ENCODE measurements around the gene CDADC1.

Gene CDADC1

DNA sequence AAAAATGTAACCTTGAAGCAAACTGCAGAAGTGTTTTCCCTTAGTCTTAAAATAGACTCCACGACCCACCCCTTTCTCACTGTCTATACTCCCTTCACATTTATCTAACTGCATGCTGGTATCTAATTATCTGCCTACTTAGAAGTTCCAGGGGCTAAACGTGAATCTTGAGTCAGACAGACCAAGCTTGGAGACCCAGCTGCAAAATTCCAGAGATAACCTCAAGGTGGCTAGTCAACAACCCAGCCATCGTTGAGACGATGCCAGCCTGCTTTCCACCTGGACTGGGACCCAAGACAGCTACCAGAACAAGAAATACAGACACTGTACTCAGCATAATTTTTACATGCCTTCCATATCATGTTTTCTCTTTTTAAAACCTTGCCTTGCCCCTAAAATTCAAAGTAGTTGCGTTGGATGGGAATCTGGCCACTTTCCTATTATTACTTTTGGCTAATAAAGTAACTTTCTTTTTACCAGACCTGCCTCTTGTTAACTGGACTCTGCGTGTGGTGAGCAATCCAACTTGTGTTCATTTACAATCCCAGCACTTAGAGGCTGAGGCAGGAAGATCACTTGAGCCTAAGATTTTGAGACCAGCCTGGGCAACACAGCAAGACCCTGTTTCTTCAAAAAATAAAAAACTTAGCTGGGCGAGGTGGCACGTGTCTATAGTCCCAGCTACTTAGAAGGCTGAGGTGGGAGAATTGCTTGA lies 82.3 kb downstream of the CDADC1 start:
- DNase-seq, result no peak
- Histone ChIP-seq H3K9me3 (ENCODE audit: severe bottlenecking) (no peaks in the 10 kb centered on the region), H3K27ac (no peak overlapping the region), H3K36me3 (no peaks in the 10 kb centered on the region), H3K27me3 (ENCODE audit: insufficient read depth, low read depth, severe bottlenecking) (no peaks in the 10 kb centered on the region), H3K4me3 (ENCODE audit: low read depth, low read length) (no peak overlapping the region)
- no peak for TF ChIP-seq CTCF (IDR thresholded peaks at IDR 0.05; ENCODE audit: low read depth, low read length)

DNA sequence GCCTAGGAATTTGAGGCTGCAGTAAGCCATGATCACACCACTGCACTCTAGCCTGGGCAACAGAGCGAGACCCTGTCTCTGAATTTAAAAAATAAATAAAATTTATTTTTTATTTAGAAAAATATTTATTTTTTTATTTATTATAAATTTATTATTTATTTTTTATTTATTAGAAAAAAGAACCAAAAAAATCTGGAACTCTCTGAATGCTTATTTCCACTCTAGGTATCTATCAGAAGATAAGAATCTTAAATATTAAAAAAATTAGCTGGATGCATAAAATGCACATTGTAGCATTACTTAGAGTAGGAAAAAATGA lies 82.8 kb downstream of the CDADC1 start:
- H3K4me3 ChIP-seq (ENCODE audit: low read depth, low read length), result no peak overlapping the region
- DNase-seq, result no peak
- H3K27ac ChIP-seq, result no peak overlapping the region
- H3K27me3 ChIP-seq (ENCODE audit: insufficient read depth, low read depth, severe bottlenecking), result no peaks in the 10 kb centered on the region
- H3K36me3 ChIP-seq, result no peaks in the 10 kb centered on the region
- H3K9me3 ChIP-seq (ENCODE audit: severe bottlenecking), result no peaks in the 10 kb centered on the region
- no peak for TF ChIP-seq CTCF (IDR thresholded peaks at IDR 0.05; ENCODE audit: low read depth, low read length)

GRCh38 chr13:49336655-49337054 lies 88.9 kb downstream of the CDADC1 start:
- TF ChIP-seq CTCF (IDR thresholded peaks at IDR 0.05; ENCODE audit: low read depth, low read length), result no peak
- DNase-seq, result no peak
- H3K27ac ChIP-seq, result no peak overlapping the region
- no peaks in the 10 kb centered on the region for H3K27me3 ChIP-seq (ENCODE audit: insufficient read depth, low read depth, severe bottlenecking)
- H3K36me3 ChIP-seq, result no peaks in the 10 kb centered on the region
- no peak overlapping the region for H3K4me3 ChIP-seq (ENCODE audit: low read depth, low read length)
- H3K9me3 ChIP-seq (ENCODE audit: severe bottlenecking), result no peaks in the 10 kb centered on the region

- Histone ChIP-seq H3K36me3 (no peaks in the 10 kb centered on the region), H3K27ac (no peak overlapping the region), H3K27me3 (ENCODE audit: insufficient read depth, low read depth, severe bottlenecking) (no peaks in the 10 kb centered on the region), H3K9me3 (ENCODE audit: severe bottlenecking) (no peaks in the 10 kb centered on the region), H3K4me3 (ENCODE audit: low read depth, low read length) (no peak overlapping the region)
- no peak for TF ChIP-seq CTCF (IDR thresholded peaks at IDR 0.05; ENCODE audit: low read depth, low read length)
- no peak for DNase-seq
Observed at GRCh38 chr13:49340161-49340560, 92.4 kb downstream of the CDADC1 start.

GRCh38 chr13:49341517-49341916 lies 93.8 kb downstream of the CDADC1 start:
- H3K9me3 ChIP-seq (ENCODE audit: severe bottlenecking), result no peaks in the 10 kb centered on the region
- H3K27me3 ChIP-seq (ENCODE audit: insufficient read depth, low read depth, severe bottlenecking), result no peaks in the 10 kb centered on the region
- DNase-seq, result no peak
- H3K27ac ChIP-seq, result no peak overlapping the region
- no peak overlapping the region for H3K4me3 ChIP-seq (ENCODE audit: low read depth, low read length)
- no peaks in the 10 kb centered on the region for H3K36me3 ChIP-seq
- TF ChIP-seq CTCF (IDR thresholded peaks at IDR 0.05; ENCODE audit: low read depth, low read length), result no peak

- no peak overlapping the region for H3K27ac ChIP-seq
- no peak for TF ChIP-seq CTCF (IDR thresholded peaks at IDR 0.05; ENCODE audit: low read depth, low read length)
- no peak overlapping the region for H3K4me3 ChIP-seq (ENCODE audit: low read depth, low read length)
- no peaks in the 10 kb centered on the region for H3K36me3 ChIP-seq
- no peak for DNase-seq
- no peaks in the 10 kb centered on the region for H3K9me3 ChIP-seq (ENCODE audit: severe bottlenecking)
- no peaks in the 10 kb centered on the region for H3K27me3 ChIP-seq (ENCODE audit: insufficient read depth, low read depth, severe bottlenecking)
Observed at GRCh38 chr13:49341941-49342340, 94.2 kb downstream of the CDADC1 start.

Data from WERI-Rb-1 (cell line).